SJCRH30 (cell line): Measurements from ENCODE around the gene CSF2RB. TPM values are rescaled to one million over a fixed set of nuclear protein-coding genes. Genes with fewer than 3 reads are reported as not detected.

Experiments used
- DNase-seq, 2 experiments: peaks; one replicate each; pipeline ENCODE4 v3.0.0-alpha.2; 2015 to 2020
- H3K27ac ChIP-seq: fragments of 250-450 bp; sonication (Bioruptor Pico); 2 replicates; pipeline ENCODE4 v1.5.1; 2020; ENCODE audit warnings: mild to moderate bottlenecking, moderate library complexity
- H3K27me3 ChIP-seq: fragments of 250-450 bp; sonication (Bioruptor Pico); 2 replicates; pipeline ENCODE4 v1.5.1; 2020; ENCODE audit warnings: mild to moderate bottlenecking, moderate library complexity
- H3K36me3 ChIP-seq: fragments of 250-450 bp; sonication (Bioruptor Pico); 2 replicates; pipeline ENCODE4 v1.5.1; 2020; ENCODE audit warnings: mild to moderate bottlenecking, moderate library complexity
- H3K4me1 ChIP-seq: fragments of 250-450 bp; sonication (Bioruptor Pico); 2 replicates; pipeline ENCODE4 v1.5.1; 2020; ENCODE audit warnings: mild to moderate bottlenecking, moderate library complexity
- H3K4me3 ChIP-seq: fragments of 250-450 bp; sonication (Bioruptor Pico); 2 replicates; pipeline ENCODE4 v1.5.1; 2020; ENCODE audit warnings: mild to moderate bottlenecking, moderate library complexity
- H3K9me3 ChIP-seq: fragments of 250-450 bp; sonication (Bioruptor Pico); replicated peaks from 2 replicates; pipeline ENCODE4 v1.5.1; 2020; ENCODE audit warnings: mild to moderate bottlenecking, moderate library complexity
- total RNA-seq: library from RNA; depleted of rRNA; stranded (reverse); fragments of >200 nt; shearing (Covaris generic); gene quantifications from 2 replicates; pipeline ENCODE4 v1.2.3, GENCODE V29; 2014

The CSF2RB gene
- total RNA-seq, 1 experiment from 2014 or later, result not detected

- Histone ChIP-seq H3K36me3 (no peaks in the 10 kb centered on the region), H3K4me1 (no peaks in the 10 kb centered on the region), H3K9me3 (no peaks in the 10 kb centered on the region), H3K27ac (no peak overlapping the region), H3K27me3 (no peaks in the 10 kb centered on the region), H3K4me3 (no peak overlapping the region)
- DNase-seq, result no peak
These were observed 9.3 kb downstream of the CSF2RB start for GRCh38 chr22:36922711-36923110.

GRCh38 chr22:36923131-36923788 is 9.8 kb downstream of the CSF2RB start:
- no peak for DNase-seq
- Histone ChIP-seq H3K36me3 (no peaks in the 10 kb centered on the region), H3K27me3 (no peaks in the 10 kb centered on the region), H3K4me1 (no peaks in the 10 kb centered on the region), H3K9me3 (no peaks in the 10 kb centered on the region), H3K27ac (no peak overlapping the region), H3K4me3 (no peak overlapping the region)

- Histone ChIP-seq H3K4me1 (no peaks in the 10 kb centered on the region), H3K27me3 (no peaks in the 10 kb centered on the region), H3K27ac (no peak overlapping the region), H3K9me3 (no peaks in the 10 kb centered on the region), H3K36me3 (no peaks in the 10 kb centered on the region), H3K4me3 (no peak overlapping the region)
- DNase-seq, result no peak
These were observed 10.8 kb downstream of the CSF2RB start for GRCh38 chr22:36924151-36924698.

GRCh38 chr22:36925388-36926290 is 12.2 kb downstream of the CSF2RB start:
- H3K36me3 ChIP-seq, result no peaks in the 10 kb centered on the region
- no peak for DNase-seq
- H3K9me3 ChIP-seq, result no peaks in the 10 kb centered on the region
- no peaks in the 10 kb centered on the region for H3K4me1 ChIP-seq
- no peak overlapping the region for H3K4me3 ChIP-seq
- H3K27ac ChIP-seq, result no peak overlapping the region
- H3K27me3 ChIP-seq, result no peaks in the 10 kb centered on the region

GRCh38 chr22:36926309-36926708 is 12.9 kb downstream of the CSF2RB start:
- no peak for DNase-seq
- H3K27ac ChIP-seq, result no peak overlapping the region
- no peak overlapping the region for H3K4me3 ChIP-seq
- no peaks in the 10 kb centered on the region for H3K4me1 ChIP-seq
- no peaks in the 10 kb centered on the region for H3K36me3 ChIP-seq
- no peaks in the 10 kb centered on the region for H3K9me3 ChIP-seq
- peaks cover 6% of the 10 kb centered on the region; the same call in 1 of the 2 replicates for H3K27me3 ChIP-seq

GRCh38 chr22:36926721-36927435 is 13.4 kb downstream of the CSF2RB start:
- Histone ChIP-seq H3K27ac (no peak overlapping the region), H3K4me1 (no peaks in the 10 kb centered on the region), H3K9me3 (no peaks in the 10 kb centered on the region), H3K36me3 (no peaks in the 10 kb centered on the region), H3K27me3 (peaks cover 6% of the 10 kb centered on the region; the same call in 1 of the 2 replicates), H3K4me3 (no peak overlapping the region)
- DNase-seq, result no peak

- no peak for DNase-seq
- H3K9me3 ChIP-seq, result no peaks in the 10 kb centered on the region
- H3K4me1 ChIP-seq, result no peaks in the 10 kb centered on the region
- H3K27ac ChIP-seq, result no peak overlapping the region
- no peak overlapping the region for H3K4me3 ChIP-seq
- peaks cover 8% of the 10 kb centered on the region for H3K27me3 ChIP-seq
- no peaks in the 10 kb centered on the region for H3K36me3 ChIP-seq
These were observed 14.2 kb downstream of the CSF2RB start for GRCh38 chr22:36927671-36928070.

- H3K9me3 ChIP-seq, result no peaks in the 10 kb centered on the region
- DNase-seq, result no peak
These were observed 14.8 kb downstream of the CSF2RB start for GRCh38 chr22:36928196-36928595.

GRCh38 chr22:36928786-36929535 is 15.5 kb downstream of the CSF2RB start:
- Histone ChIP-seq H3K27me3 (peaks cover 11% of the 10 kb centered on the region), H3K4me3 (no peak overlapping the region), H3K9me3 (no peaks in the 10 kb centered on the region), H3K36me3 (no peaks in the 10 kb centered on the region), H3K27ac (no peak overlapping the region), H3K4me1 (no peaks in the 10 kb centered on the region)
- no peak for DNase-seq

More at GRCh38 chr22:36928196-36928595, 14.8 kb downstream of the CSF2RB start:
- H3K4me3 ChIP-seq, result no peak overlapping the region
- H3K27me3 ChIP-seq, result peaks cover 11% of the 10 kb centered on the region
- H3K36me3 ChIP-seq, result no peaks in the 10 kb centered on the region
- H3K27ac ChIP-seq, result no peak overlapping the region
- H3K4me1 ChIP-seq, result no peaks in the 10 kb centered on the region

- Histone ChIP-seq H3K9me3 (no peaks in the 10 kb centered on the region), H3K36me3 (no peaks in the 10 kb centered on the region), H3K27me3 (peaks cover 11% of the 10 kb centered on the region), H3K27ac (no peak overlapping the region), H3K4me3 (no peak overlapping the region), H3K4me1 (no peaks in the 10 kb centered on the region)
- DNase-seq, result no peak
These were observed 16.2 kb downstream of the CSF2RB start for GRCh38 chr22:36929621-36930020.

GRCh38 chr22:36930041-36930935 is 16.9 kb downstream of the CSF2RB start:
- Histone ChIP-seq H3K9me3 (no peaks in the 10 kb centered on the region), H3K4me1 (no peaks in the 10 kb centered on the region), H3K27ac (no peak overlapping the region), H3K27me3 (peaks cover 11% of the 10 kb centered on the region), H3K36me3 (no peaks in the 10 kb centered on the region), H3K4me3 (no peak overlapping the region)
- DNase-seq, result no peak

GRCh38 chr22:36931446-36931845 is 18.0 kb downstream of the CSF2RB start:
- Histone ChIP-seq H3K4me3 (no peak overlapping the region), H3K4me1 (no peaks in the 10 kb centered on the region), H3K27me3 (peaks cover 11% of the 10 kb centered on the region), H3K27ac (no peak overlapping the region), H3K36me3 (no peaks in the 10 kb centered on the region), H3K9me3 (no peaks in the 10 kb centered on the region)
- DNase-seq, result no peak

GRCh38 chr22:36933629-36934417 is 20.4 kb downstream of the CSF2RB start:
- Histone ChIP-seq H3K27me3 (peaks cover 14% of the 10 kb centered on the region), H3K4me1 (no peaks in the 10 kb centered on the region), H3K36me3 (no peaks in the 10 kb centered on the region), H3K4me3 (no peak overlapping the region), H3K9me3 (no peaks in the 10 kb centered on the region), H3K27ac (no peak overlapping the region)
- DNase-seq, result no peak
